Thoracic aorta (tissue), 2 donors: Measurements from ENCODE around the gene DNAH12. TPM values are rescaled to one million over a fixed set of nuclear protein-coding genes. Genes with fewer than 3 reads are reported as not detected.

Experiments
- ATAC-seq: fragments of 150-250 bp; one replicate; pipeline ENCODE4 v1.8.0; 2017; ENCODE audit warnings: low read depth; ENCODE audit not compliant: insufficient number of reproducible peaks, low FRiP score
- DNase-seq: peaks from one replicate; pipeline ENCODE4 v3.0.0-alpha.2; 2020; ENCODE audit warnings: low spot score
- H3K27ac ChIP-seq, 2 donors: fragments of 200-600 bp; sonication (generic); 1 replicate in 1 of 2; 2 replicates in 1 of 2; pipeline ENCODE4 v1.5.1; 2016; ENCODE audit warnings: mild to moderate bottlenecking in 2 of 2, moderate library complexity in 2 of 2
- H3K27me3 ChIP-seq: fragments of 200-600 bp; sonication (generic); replicated peaks from 2 replicates; pipeline ENCODE4 v1.6.0; 2016; ENCODE audit warnings: mild to moderate bottlenecking; ENCODE audit not compliant: insufficient read depth
- H3K36me3 ChIP-seq: fragments of 200-600 bp; sonication (generic); one replicate; pipeline ENCODE4 v1.5.1; 2016
- H3K4me1 ChIP-seq, 2 donors: fragments of 200-600 bp; sonication (generic); 1 replicate in 1 of 2; 2 replicates in 1 of 2; pipeline versions ENCODE4 v1.5.1 to v1.6.0; 2016; ENCODE audit warnings: low read depth in 2 of 2, mild to moderate bottlenecking in 1 of 2; ENCODE audit not compliant: control insufficient read depth in 1 of 2
- H3K4me3 ChIP-seq: fragments of 200-600 bp; sonication (generic); 2 replicates; pipeline ENCODE4 v1.5.1; 2016; ENCODE audit warnings: mild to moderate bottlenecking
- H3K9me3 ChIP-seq: fragments of 200-600 bp; sonication (generic); 2 replicates; pipeline ENCODE4 v1.5.1; 2016
- total RNA-seq, 2 donors: library from RNA; depleted of rRNA; stranded (reverse); fragments of >200 nt; gene quantifications; one replicate each; pipeline versions ENCODE4 v1.1.0 to v1.2.3, GENCODE V29; 2016
- TF ChIP-seq, protein P1 (sequence below): fragments of 200-600 bp; sonication (generic); IDR thresholded peaks from one replicate; pipeline ENCODE4 v1.5.1; 2019; ENCODE audit warnings: antibody characterized with exemption

Gene DNAH12
- total RNA-seq, 2 donors from 2014 or later, result 0.14 to 0.95 TPM

- Histone ChIP-seq H3K27ac (no peak overlapping the region), H3K4me3 (no peak overlapping the region), H3K4me1 (no peaks in the 10 kb centered on the region), H3K36me3 (no peaks in the 10 kb centered on the region), H3K27me3 (no peaks in the 10 kb centered on the region), H3K9me3 (no peaks in the 10 kb centered on the region)
- DNase-seq, result no peak
- no peak for ATAC-seq
- TF ChIP-seq, protein P1, sequence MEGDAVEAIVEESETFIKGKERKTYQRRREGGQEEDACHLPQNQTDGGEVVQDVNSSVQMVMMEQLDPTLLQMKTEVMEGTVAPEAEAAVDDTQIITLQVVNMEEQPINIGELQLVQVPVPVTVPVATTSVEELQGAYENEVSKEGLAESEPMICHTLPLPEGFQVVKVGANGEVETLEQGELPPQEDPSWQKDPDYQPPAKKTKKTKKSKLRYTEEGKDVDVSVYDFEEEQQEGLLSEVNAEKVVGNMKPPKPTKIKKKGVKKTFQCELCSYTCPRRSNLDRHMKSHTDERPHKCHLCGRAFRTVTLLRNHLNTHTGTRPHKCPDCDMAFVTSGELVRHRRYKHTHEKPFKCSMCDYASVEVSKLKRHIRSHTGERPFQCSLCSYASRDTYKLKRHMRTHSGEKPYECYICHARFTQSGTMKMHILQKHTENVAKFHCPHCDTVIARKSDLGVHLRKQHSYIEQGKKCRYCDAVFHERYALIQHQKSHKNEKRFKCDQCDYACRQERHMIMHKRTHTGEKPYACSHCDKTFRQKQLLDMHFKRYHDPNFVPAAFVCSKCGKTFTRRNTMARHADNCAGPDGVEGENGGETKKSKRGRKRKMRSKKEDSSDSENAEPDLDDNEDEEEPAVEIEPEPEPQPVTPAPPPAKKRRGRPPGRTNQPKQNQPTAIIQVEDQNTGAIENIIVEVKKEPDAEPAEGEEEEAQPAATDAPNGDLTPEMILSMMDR, result no peak
These were observed 246.1 kb downstream of the DNAH12 start for GRCh38 chr3:57298041-57298440.

GRCh38 chr3:57292897-57293526 is 251.1 kb downstream of the DNAH12 start:
- H3K4me1 ChIP-seq, result peaks cover 0 to 7% of the 10 kb centered on the region in 2 donors
- no peak overlapping the region for H3K4me3 ChIP-seq
- ATAC-seq (no peak), DNase-seq (no peak)
- no peaks in the 10 kb centered on the region for H3K27me3 ChIP-seq
- H3K27ac ChIP-seq, result no peak overlapping the region
- TF ChIP-seq, protein P1, result no peak
- H3K36me3 ChIP-seq, result no peaks in the 10 kb centered on the region
- no peaks in the 10 kb centered on the region for H3K9me3 ChIP-seq

DNA sequence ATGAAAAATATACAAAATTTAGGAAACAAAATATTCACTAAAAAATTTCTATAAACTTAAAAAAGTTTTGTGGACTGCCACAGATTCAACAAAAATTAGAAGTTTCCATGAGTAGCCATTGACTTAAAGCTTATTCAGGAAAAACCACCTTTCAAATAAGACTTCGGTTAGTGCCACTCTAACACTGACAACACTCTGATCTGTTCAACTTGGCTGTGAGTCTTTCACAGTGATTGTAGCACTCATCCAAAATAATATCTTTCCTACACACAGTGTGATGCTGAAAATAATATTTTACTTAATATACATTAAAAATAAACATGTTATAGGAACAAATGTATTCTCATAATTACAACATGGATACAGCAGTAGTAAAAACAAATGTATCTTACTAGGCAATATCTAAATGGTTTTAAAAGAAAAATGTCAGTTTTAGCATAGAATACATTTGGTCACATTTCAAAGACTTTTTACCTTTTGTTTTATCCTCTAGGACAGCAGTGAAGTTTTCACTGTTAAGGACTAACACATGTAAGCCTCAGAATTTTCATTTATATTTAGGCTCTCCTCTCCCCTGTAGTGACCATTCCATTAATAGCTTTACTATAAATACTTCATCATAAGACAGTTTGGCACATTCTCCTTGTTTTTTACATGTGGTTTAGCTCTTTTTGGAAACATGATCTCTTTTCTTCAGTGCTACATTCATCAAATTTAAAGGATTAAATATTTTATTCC is 251.8 kb downstream of the DNAH12 start, which contains the start of gene ASB14:
ASB14 (minus strand) TSS at position 527 of the 738 bp plus-strand sequence. CDS start 652 bp downstream, outside the sequence.
- peaks cover 0 to 7% of the 10 kb centered on the region in 2 donors for H3K4me1 ChIP-seq
- no peak within 1 kb of the TSS for H3K4me3 ChIP-seq
- no peak within 1 kb of the TSS for H3K27ac ChIP-seq
- H3K36me3 ChIP-seq, result no peaks in the 10 kb centered on the region
- H3K9me3 ChIP-seq, result no peaks in the 10 kb centered on the region
- no peaks in the 10 kb centered on the region for H3K27me3 ChIP-seq
- ATAC-seq (no peak), DNase-seq (no peak)
- TF ChIP-seq, protein P1, result no peak

- H3K27me3 ChIP-seq, result no peaks in the 10 kb centered on the region
- peaks cover 0 to 7% of the 10 kb centered on the region in 2 donors for H3K4me1 ChIP-seq
- H3K9me3 ChIP-seq, result no peaks in the 10 kb centered on the region
- no peak overlapping the region for H3K4me3 ChIP-seq
- no peak overlapping the region for H3K27ac ChIP-seq
- ATAC-seq, result no peak
- DNase-seq, result no peak
- no peaks in the 10 kb centered on the region for H3K36me3 ChIP-seq
- TF ChIP-seq, protein P1, result no peak
These were observed 255.7 kb downstream of the DNAH12 start for GRCh38 chr3:57288403-57288802.

DNA sequence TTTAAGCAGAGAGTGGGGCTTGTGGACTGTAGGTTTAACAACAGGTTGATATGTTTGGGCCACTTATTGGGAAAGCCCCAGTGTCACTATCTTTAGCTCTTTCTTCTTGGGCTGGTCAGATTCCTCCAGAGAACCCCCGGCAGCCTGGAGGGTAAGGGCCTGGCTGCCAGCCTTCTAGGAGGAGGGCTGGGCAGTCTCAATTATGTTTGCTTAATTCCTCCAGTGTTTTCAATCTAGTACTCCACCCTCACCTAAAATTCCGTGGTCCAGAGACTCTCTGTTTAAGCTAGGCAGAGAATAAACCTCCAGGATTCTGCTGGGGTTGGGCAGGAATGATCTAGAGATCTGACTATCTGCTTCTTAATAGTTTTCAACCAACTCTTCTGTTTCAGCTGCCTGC is 256.9 kb downstream of the DNAH12 start:
- Histone ChIP-seq H3K27me3 (no peaks in the 10 kb centered on the region), H3K27ac (no peak overlapping the region), H3K4me1 (peaks cover 0 to 1% of the 10 kb centered on the region in 2 donors), H3K9me3 (no peaks in the 10 kb centered on the region), H3K4me3 (no peak overlapping the region), H3K36me3 (no peaks in the 10 kb centered on the region)
- TF ChIP-seq, protein P1, result no peak
- no peak for ATAC-seq
- DNase-seq, result no peak
